Measurements from ENCODE around the gene TLCD3A. TPM values are rescaled to one million over a fixed set of nuclear protein-coding genes. Genes with fewer than 3 reads are reported as not detected.

Gene TLCD3A
- total RNA-seq, 1 donor from 2014 or later: 43.1 TPM

DNA sequence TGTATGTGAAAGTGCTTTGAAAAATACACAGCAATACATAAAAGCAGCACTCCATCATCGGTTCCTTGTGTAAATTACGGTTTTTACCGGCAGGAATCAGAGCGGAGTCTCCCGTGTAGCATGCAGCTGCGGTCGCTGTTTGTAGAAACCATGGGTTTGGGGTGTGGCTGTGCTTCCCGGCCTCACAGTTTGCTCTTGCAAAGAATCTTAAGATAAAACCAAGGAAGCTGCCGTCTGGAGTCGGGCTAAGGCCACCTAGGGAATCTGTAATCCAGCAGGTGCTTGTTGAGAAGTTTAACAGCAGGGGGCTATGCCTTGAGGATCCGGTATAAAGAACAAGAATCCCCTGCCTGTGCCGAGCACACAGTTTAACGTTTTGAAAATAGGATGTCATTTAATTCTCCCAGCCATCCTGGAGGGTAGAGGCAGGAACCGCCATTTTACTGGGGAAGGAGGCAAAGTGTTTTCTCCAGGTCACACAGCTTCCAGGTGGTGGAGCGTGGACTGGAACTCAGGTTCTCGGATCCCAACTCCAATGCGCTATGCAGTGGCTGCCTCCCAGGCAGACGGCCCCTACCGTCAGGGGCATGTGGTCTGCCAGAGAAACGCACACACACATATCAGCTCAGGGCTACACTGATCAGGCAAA is 6.0 kb upstream of the TLCD3A start:
- H3K27ac Mint-ChIP-seq: no peak overlapping the region
- intact Hi-C loops (cut with micrococcal nuclease): no loop called here
- H3K36me3 Mint-ChIP-seq (ENCODE audit: low read depth): peaks cover 3% of the 10 kb centered on the region
- no peaks in the 10 kb centered on the region for H3K9me3 Mint-ChIP-seq
- peaks cover 4% of the 10 kb centered on the region for H3K27me3 Mint-ChIP-seq
- H3K4me1 Mint-ChIP-seq: peaks cover 5% of the 10 kb centered on the region
- H3K4me3 Mint-ChIP-seq: no peak overlapping the region
- no peak for DNase-seq

- Mint-ChIP-seq H3K4me3 (no peak overlapping the region), H3K27ac (no peak overlapping the region), H3K27me3 (peaks cover 4% of the 10 kb centered on the region), H3K4me1 (peaks cover 15% of the 10 kb centered on the region), H3K9me3 (no peaks in the 10 kb centered on the region), H3K36me3 (ENCODE audit: low read depth) (peaks cover 13% of the 10 kb centered on the region)
- no peak for DNase-seq
- intact Hi-C loops (cut with micrococcal nuclease): no loop called here
Measured at GRCh38 chr17:728911-729310, 3.5 kb upstream of the TLCD3A start.

DNA sequence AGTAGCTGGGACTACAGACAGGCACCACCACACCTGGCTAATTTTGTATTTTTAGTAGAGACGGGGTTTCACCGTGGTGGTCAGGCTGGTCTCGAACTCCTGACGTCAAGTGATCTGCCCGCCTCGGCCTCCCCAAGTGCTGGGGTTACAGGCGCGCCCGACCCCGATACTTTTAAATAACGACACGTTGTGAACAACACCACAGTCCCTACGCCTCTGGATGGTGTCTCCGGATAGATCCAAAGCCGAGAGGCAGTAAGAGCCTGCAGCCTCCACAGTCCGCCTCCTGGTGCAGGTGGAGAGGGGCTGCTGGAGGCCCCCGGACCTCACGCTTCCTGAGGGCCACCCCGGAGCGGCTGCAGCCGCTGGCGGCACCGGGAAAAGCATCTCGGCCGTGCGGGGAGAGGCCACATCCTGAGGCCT is 741 bp upstream of the TLCD3A start:
- Mint-ChIP-seq H3K4me3 (peak overlapping the region; percentile 79), H3K9me3 (no peaks in the 10 kb centered on the region), H3K4me1 (peaks cover 22% of the 10 kb centered on the region), H3K36me3 (ENCODE audit: low read depth) (peaks cover 34% of the 10 kb centered on the region), H3K27me3 (peaks cover 4% of the 10 kb centered on the region), H3K27ac (peak overlapping the region; percentile 53)
- intact Hi-C loops (cut with micrococcal nuclease): loop anchor here (1.0 to 5.0 kb wide), 3 partner anchors 17 to 51 kb away; partner anchors contain the start of genes GEMIN4, GLOD4, MRM3 and VPS53
- no peak for DNase-seq

- H3K4me1 Mint-ChIP-seq: peaks cover 22% of the 10 kb centered on the region
- DNase-seq: peak; percentile 83
- intact Hi-C loops (cut with micrococcal nuclease): loop anchor here (1.0 to 5.0 kb wide), 2 partner anchors 19 to 49 kb away; partner anchors contain the start of genes GEMIN4, GLOD4 and MRM3
- peak overlapping the region; percentile 93 for H3K4me3 Mint-ChIP-seq
- peaks cover 4% of the 10 kb centered on the region for H3K27me3 Mint-ChIP-seq
- H3K9me3 Mint-ChIP-seq: no peaks in the 10 kb centered on the region
- peaks cover 43% of the 10 kb centered on the region for H3K36me3 Mint-ChIP-seq (ENCODE audit: low read depth)
- peak overlapping the region; percentile 94 for H3K27ac Mint-ChIP-seq
Measured at GRCh38 chr17:732902-733720, 715 bp downstream of the TLCD3A start.

- Mint-ChIP-seq H3K36me3 (ENCODE audit: low read depth) (peaks cover 48% of the 10 kb centered on the region), H3K27ac (peak overlapping the region; percentile 94), H3K4me3 (peak overlapping the region; percentile 93), H3K27me3 (peaks cover 4% of the 10 kb centered on the region), H3K9me3 (no peaks in the 10 kb centered on the region), H3K4me1 (peaks cover 25% of the 10 kb centered on the region)
- DNase-seq: no peak
- intact Hi-C loops (cut with micrococcal nuclease): loop anchor here (5.0 kb wide), 1 partner anchor 49 kb away; the partner anchor contains the start of genes GLOD4 and MRM3
Measured at GRCh38 chr17:733743-734142, 1.3 kb downstream of the TLCD3A start.

GRCh38 chr17:737561-738113 is 5.2 kb downstream of the TLCD3A start:
- intact Hi-C loops (cut with micrococcal nuclease): no loop called here
- DNase-seq: no peak
- H3K9me3 Mint-ChIP-seq: no peaks in the 10 kb centered on the region
- no peak overlapping the region for H3K27ac Mint-ChIP-seq
- H3K4me3 Mint-ChIP-seq: no peak overlapping the region
- H3K4me1 Mint-ChIP-seq: peaks cover 28% of the 10 kb centered on the region
- H3K36me3 Mint-ChIP-seq (ENCODE audit: low read depth): peaks cover 74% of the 10 kb centered on the region
- H3K27me3 Mint-ChIP-seq: no peaks in the 10 kb centered on the region

DNA sequence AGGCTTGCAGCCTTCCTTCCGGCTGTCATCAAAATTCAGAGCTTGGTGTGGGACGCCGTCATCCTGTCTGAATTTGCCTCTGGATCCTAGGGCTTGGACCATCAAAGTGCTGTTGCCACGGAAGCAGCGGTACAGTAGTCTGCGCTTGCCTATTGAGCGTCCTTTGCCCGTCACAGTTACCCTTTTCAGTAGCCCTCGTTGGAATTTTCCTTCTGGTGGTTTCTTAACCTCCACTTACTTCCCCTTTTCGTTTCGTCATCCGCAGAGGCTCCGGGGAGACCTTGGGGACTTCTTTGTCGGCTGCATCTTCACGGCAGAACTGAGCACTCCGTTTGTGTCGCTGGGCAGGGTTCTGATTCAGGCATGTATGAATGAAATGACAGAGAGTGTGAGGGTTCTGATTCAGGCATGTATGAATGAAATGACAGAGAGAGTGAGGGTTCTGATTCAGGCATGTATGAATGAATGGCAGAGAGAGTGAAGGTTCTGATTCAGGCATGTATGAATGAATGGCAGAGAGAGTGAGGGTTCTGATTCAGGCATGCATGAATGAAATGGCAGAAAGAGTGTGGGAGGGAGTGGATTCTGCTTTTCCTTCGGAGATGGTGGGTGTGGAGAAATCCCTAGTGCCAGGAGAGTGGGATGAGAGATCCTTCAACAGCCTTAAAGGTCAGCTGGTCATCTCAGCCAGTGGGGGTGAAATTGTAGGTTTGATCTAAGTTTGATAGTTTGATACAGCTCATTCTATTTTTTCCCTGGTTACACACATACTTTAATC is 8.0 kb downstream of the TLCD3A start:
- no peaks in the 10 kb centered on the region for H3K9me3 Mint-ChIP-seq
- peak overlapping the region; percentile 45 for H3K4me3 Mint-ChIP-seq
- H3K4me1 Mint-ChIP-seq: peaks cover 19% of the 10 kb centered on the region
- peak overlapping the region; percentile 79 for H3K27ac Mint-ChIP-seq
- peak; percentile 72 for DNase-seq
- intact Hi-C loops (cut with micrococcal nuclease): no loop called here
- H3K27me3 Mint-ChIP-seq: no peaks in the 10 kb centered on the region
- peaks cover 74% of the 10 kb centered on the region for H3K36me3 Mint-ChIP-seq (ENCODE audit: low read depth)

DNA sequence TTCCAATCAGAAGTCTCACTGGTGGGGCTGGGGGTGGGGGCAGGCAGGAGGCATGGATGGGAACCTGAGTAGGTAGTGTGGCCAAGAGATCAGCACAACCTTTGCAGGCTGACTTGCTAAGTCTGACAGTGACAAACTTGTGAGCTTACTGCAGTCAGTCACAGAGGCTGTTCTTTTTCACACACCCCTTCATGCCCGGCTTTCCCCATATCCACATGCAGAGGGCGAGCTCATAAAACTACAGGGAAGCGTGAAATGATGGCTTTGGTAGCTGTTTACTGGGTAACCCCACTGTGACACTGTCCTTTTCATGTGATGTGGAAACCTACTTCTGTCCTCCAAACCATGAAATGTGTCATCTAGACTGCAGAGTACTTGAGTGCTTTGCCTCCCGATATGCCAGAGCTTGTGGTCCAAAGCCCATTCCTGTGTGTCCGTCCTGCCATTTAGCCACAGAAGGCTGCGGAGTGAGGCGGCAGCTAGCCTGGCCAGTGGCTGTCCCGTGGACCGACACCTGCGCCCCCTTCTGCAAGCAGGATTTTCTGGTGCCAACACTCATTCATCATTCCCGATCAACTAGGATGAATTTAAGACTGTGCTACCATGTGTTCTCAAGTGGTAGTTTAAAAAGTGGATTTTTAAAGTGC is 9.9 kb downstream of the TLCD3A start:
- H3K4me1 Mint-ChIP-seq: peaks cover 19% of the 10 kb centered on the region
- no peak overlapping the region for H3K4me3 Mint-ChIP-seq
- H3K27me3 Mint-ChIP-seq: no peaks in the 10 kb centered on the region
- H3K27ac Mint-ChIP-seq: no peak overlapping the region
- intact Hi-C loops (cut with micrococcal nuclease): no loop called here
- no peak for DNase-seq
- no peaks in the 10 kb centered on the region for H3K9me3 Mint-ChIP-seq
- peaks cover 77% of the 10 kb centered on the region for H3K36me3 Mint-ChIP-seq (ENCODE audit: low read depth)

- H3K9me3 Mint-ChIP-seq: no peaks in the 10 kb centered on the region
- intact Hi-C loops (cut with micrococcal nuclease): no loop called here
- peaks cover 79% of the 10 kb centered on the region for H3K36me3 Mint-ChIP-seq (ENCODE audit: low read depth)
- DNase-seq: no peak
- H3K4me3 Mint-ChIP-seq: no peak overlapping the region
- H3K4me1 Mint-ChIP-seq: peaks cover 20% of the 10 kb centered on the region
- H3K27me3 Mint-ChIP-seq: no peaks in the 10 kb centered on the region
- no peak overlapping the region for H3K27ac Mint-ChIP-seq
Measured at GRCh38 chr17:743139-743538, 10.7 kb downstream of the TLCD3A start.

GRCh38 chr17:744937-745336 is 12.5 kb downstream of the TLCD3A start:
- Mint-ChIP-seq H3K9me3 (peaks cover 6% of the 10 kb centered on the region), H3K27me3 (no peaks in the 10 kb centered on the region), H3K36me3 (ENCODE audit: low read depth) (peaks cover 86% of the 10 kb centered on the region), H3K4me3 (no peak overlapping the region), H3K27ac (no peak overlapping the region), H3K4me1 (peaks cover 27% of the 10 kb centered on the region)
- DNase-seq: no peak
- intact Hi-C loops (cut with micrococcal nuclease): no loop called here

GRCh38 chr17:745406-745805 is 13.0 kb downstream of the TLCD3A start:
- Mint-ChIP-seq H3K27me3 (no peaks in the 10 kb centered on the region), H3K4me3 (no peak overlapping the region), H3K27ac (no peak overlapping the region), H3K9me3 (peaks cover 6% of the 10 kb centered on the region), H3K4me1 (peaks cover 27% of the 10 kb centered on the region), H3K36me3 (ENCODE audit: low read depth) (peaks cover 86% of the 10 kb centered on the region)
- DNase-seq: no peak
- intact Hi-C loops (cut with micrococcal nuclease): no loop called here

GRCh38 chr17:746181-746580 is 13.8 kb downstream of the TLCD3A start:
- no peaks in the 10 kb centered on the region for H3K27me3 Mint-ChIP-seq
- H3K4me3 Mint-ChIP-seq: no peak overlapping the region
- peaks cover 85% of the 10 kb centered on the region for H3K36me3 Mint-ChIP-seq (ENCODE audit: low read depth)
- intact Hi-C loops (cut with micrococcal nuclease): no loop called here
- H3K9me3 Mint-ChIP-seq: peaks cover 6% of the 10 kb centered on the region
- H3K27ac Mint-ChIP-seq: no peak overlapping the region
- peaks cover 29% of the 10 kb centered on the region for H3K4me1 Mint-ChIP-seq
- no peak for DNase-seq
